Neural progenitor cell (in vitro differentiated cells): ENCODE data around the gene PTPRN2. TPM values are rescaled to one million over a fixed set of nuclear protein-coding genes. Genes with fewer than 3 reads are reported as not detected.

ENCODE experiments used
- DNase-seq: peaks from one replicate; pipeline ENCODE4 v3.0.0-alpha.2; 2016; ENCODE audit warnings: low spot score
- H2AFZ ChIP-seq: fragments of 200-600 bp; sonication (generic); replicated peaks from 2 replicates; pipeline ENCODE4 v1.6.1; 2016; ENCODE audit warnings: antibody characterized with exemption
- H3F3A ChIP-seq: fragments of 200-600 bp; sonication (generic); 2 replicates; pipeline ENCODE4 v1.6.1; 2016; ENCODE audit warnings: antibody characterized with exemption, low read depth
- H3K27ac ChIP-seq: fragments of 200-600 bp; sonication (generic); 2 replicates; pipeline ENCODE4 v1.5.1; 2016; ENCODE audit warnings: mild to moderate bottlenecking
- H3K27me3 ChIP-seq: fragments of 200-600 bp; sonication (generic); 2 replicates; pipeline ENCODE4 v1.6.1; 2016; ENCODE audit warnings: mild to moderate bottlenecking, moderate library complexity
- H3K36me3 ChIP-seq: fragments of 200-600 bp; sonication (generic); 2 replicates; pipeline ENCODE4 v1.5.1; 2016
- H3K4me1 ChIP-seq: fragments of 200-600 bp; sonication (generic); 2 replicates; pipeline ENCODE4 v1.6.1; 2016; ENCODE audit warnings: mixed run types
- H3K4me2 ChIP-seq: fragments of 200-600 bp; sonication (generic); 2 replicates; pipeline ENCODE4 v1.6.1; 2016
- H3K4me3 ChIP-seq: fragments of 200-600 bp; sonication (generic); 2 replicates; pipeline ENCODE4 v1.5.1; 2016
- H3K79me2 ChIP-seq: fragments of 200-600 bp; sonication (generic); 2 replicates; pipeline ENCODE4 v1.6.1; 2016; ENCODE audit warnings: low read depth
- H3K9ac ChIP-seq: fragments of 200-600 bp; sonication (generic); 2 replicates; pipeline ENCODE4 v1.6.1; 2016
- H3K9me3 ChIP-seq: fragments of 200-600 bp; sonication (generic); 2 replicates; pipeline ENCODE4 v1.5.1; 2016; ENCODE audit warnings: low read depth
- H4K20me1 ChIP-seq: fragments of 200-600 bp; sonication (generic); 2 replicates; pipeline ENCODE4 v1.6.1; 2016; ENCODE audit warnings: low read depth
- H3K27ac Mint-ChIP-seq: 3 replicates; pipeline ENCODE4 v1.8.0; 2021; ENCODE audit warnings: mixed read lengths
- H3K27me3 Mint-ChIP-seq: 2 replicates; pipeline ENCODE4 v1.8.0; 2022; ENCODE audit warnings: low read depth, mild to moderate bottlenecking, inconsistent platforms, moderate library complexity, mixed read lengths; ENCODE audit not compliant: insufficient read depth
- H3K36me3 Mint-ChIP-seq: 3 replicates; pipeline ENCODE4 v1.8.0; 2021; ENCODE audit warnings: mixed read lengths
- H3K4me1 Mint-ChIP-seq: 3 replicates; pipeline ENCODE4 v1.8.0; 2021; ENCODE audit warnings: mixed read lengths
- H3K4me3 Mint-ChIP-seq: 3 replicates; pipeline ENCODE4 v1.8.0; 2021; ENCODE audit warnings: mild to moderate bottlenecking, moderate library complexity, mixed read lengths
- H3K9me3 Mint-ChIP-seq: 3 replicates; pipeline ENCODE4 v1.8.0; 2020; ENCODE audit warnings: mixed read lengths
- EZH2 ChIP-seq: fragments of 200-600 bp; sonication (generic); IDR thresholded peaks from 2 replicates; pipeline ENCODE4 v1.6.1; 2017; ENCODE audit warnings: antibody characterized with exemption, mild to moderate bottlenecking, moderate library complexity
- EZH2phosphoT487 ChIP-seq: fragments of 200-600 bp; sonication (generic); IDR thresholded peaks from 2 replicates; pipeline ENCODE4 v1.6.1; 2017; ENCODE audit warnings: antibody characterized with exemption
- total RNA-seq: library from RNA; depleted of rRNA; stranded (reverse); fragments of >200 nt; gene quantifications from 2 replicates; pipeline ENCODE4 v1.2.3, GENCODE V29; 2015; ENCODE audit warnings: low replicate concordance
- TF ChIP-seq, protein P1 (sequence below): fragments of 200-600 bp; sonication (generic); IDR thresholded peaks from 2 replicates; pipeline ENCODE4 v1.5.1; 2017; ENCODE audit warnings: antibody characterized with exemption, mild to moderate bottlenecking

The PTPRN2 gene
- total RNA-seq, 1 donor from 2014 or later: 3.0 TPM

DNA sequence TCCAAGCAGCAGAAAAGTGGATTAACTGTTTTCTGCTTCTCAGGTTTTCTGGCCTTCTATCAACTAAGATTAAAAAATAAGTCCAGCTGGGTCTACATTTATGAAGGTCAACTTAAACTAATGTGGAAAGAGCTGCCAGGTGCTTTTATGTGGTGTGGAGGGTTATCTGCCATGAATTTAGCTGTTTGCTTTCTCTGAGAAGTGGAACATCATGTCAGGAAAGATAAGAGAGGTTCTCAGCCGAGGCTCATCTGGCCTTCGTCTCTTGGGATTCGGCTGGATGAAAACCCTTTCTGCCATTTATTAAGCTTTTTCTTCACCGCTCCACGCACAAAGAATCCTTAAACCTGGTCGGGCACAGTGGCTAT is 5.5 kb downstream of the PTPRN2 start:
- Mint-ChIP-seq H3K27me3 (peaks cover 29% of the 10 kb centered on the region), H3K36me3 (no peaks in the 10 kb centered on the region), H3K9me3 (peaks cover 18% of the 10 kb centered on the region), H3K27ac (no peak overlapping the region), H3K4me1 (peaks cover 3% of the 10 kb centered on the region), H3K4me3 (no peak overlapping the region)
- H3K9ac ChIP-seq: no peak overlapping the region
- TF ChIP-seq, protein P1, sequence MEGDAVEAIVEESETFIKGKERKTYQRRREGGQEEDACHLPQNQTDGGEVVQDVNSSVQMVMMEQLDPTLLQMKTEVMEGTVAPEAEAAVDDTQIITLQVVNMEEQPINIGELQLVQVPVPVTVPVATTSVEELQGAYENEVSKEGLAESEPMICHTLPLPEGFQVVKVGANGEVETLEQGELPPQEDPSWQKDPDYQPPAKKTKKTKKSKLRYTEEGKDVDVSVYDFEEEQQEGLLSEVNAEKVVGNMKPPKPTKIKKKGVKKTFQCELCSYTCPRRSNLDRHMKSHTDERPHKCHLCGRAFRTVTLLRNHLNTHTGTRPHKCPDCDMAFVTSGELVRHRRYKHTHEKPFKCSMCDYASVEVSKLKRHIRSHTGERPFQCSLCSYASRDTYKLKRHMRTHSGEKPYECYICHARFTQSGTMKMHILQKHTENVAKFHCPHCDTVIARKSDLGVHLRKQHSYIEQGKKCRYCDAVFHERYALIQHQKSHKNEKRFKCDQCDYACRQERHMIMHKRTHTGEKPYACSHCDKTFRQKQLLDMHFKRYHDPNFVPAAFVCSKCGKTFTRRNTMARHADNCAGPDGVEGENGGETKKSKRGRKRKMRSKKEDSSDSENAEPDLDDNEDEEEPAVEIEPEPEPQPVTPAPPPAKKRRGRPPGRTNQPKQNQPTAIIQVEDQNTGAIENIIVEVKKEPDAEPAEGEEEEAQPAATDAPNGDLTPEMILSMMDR: no peak
- TF ChIP-seq EZH2phosphoT487 (no peak), EZH2 (no peak)
- no peaks in the 10 kb centered on the region for H3K9me3 ChIP-seq
- no peak overlapping the region for H3K4me3 ChIP-seq
- H3K36me3 ChIP-seq: no peaks in the 10 kb centered on the region
- H3F3A ChIP-seq: peaks cover 6% of the 10 kb centered on the region
- H3K4me1 ChIP-seq: peaks cover 11% of the 10 kb centered on the region
- peaks cover 14% of the 10 kb centered on the region for H4K20me1 ChIP-seq
- no peak overlapping the region for H2AFZ ChIP-seq
- H3K4me2 ChIP-seq: no peak overlapping the region
- DNase-seq: no peak
- H3K27me3 ChIP-seq: peaks cover 35% of the 10 kb centered on the region
- H3K27ac ChIP-seq: no peak overlapping the region
- no peaks in the 10 kb centered on the region for H3K79me2 ChIP-seq

DNA sequence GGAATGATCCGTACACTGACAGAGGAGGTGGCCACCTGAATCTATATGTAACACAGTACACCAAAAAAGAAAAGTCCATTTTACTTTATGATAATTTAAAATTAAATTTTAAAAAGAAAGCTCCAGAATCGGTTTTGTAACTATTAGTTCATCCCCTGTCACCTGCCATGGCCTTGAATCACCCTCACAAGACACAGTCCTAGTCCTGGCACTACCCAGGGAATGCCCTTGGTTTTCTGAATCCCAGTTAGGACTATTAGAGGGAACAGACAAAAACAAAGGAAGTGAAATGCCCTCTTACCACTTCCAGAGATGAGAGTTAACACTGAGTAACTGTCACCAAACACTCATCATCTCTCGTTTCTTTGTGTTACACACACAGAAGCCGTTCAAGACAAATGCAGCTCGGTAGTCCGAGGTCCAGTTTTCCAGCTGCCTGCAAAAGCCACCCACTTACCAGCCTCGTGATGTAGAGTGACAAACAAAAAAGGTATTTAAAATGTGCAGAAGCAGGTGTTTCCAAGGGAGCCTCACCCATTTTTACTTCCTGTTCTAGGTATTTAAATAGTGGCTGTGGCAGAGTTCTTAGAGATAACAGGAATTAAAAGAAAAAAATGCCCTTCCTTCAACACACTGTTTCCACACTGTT is 6.1 kb downstream of the PTPRN2 start:
- no peaks in the 10 kb centered on the region for H3K36me3 Mint-ChIP-seq
- H3K27ac ChIP-seq: no peak overlapping the region
- peaks cover 18% of the 10 kb centered on the region for H3K9me3 Mint-ChIP-seq
- H3K4me1 ChIP-seq: peaks cover 8% of the 10 kb centered on the region
- no peak for DNase-seq
- peaks cover 11% of the 10 kb centered on the region for H4K20me1 ChIP-seq
- no peaks in the 10 kb centered on the region for H3K79me2 ChIP-seq
- no peak overlapping the region for H3K9ac ChIP-seq
- TF ChIP-seq EZH2 (no peak), EZH2phosphoT487 (no peak)
- TF ChIP-seq, protein P1: no peak
- no peak overlapping the region for H2AFZ ChIP-seq
- H3F3A ChIP-seq: peaks cover 5% of the 10 kb centered on the region
- H3K27me3 Mint-ChIP-seq: peaks cover 29% of the 10 kb centered on the region
- H3K4me3 Mint-ChIP-seq: no peak overlapping the region
- H3K9me3 ChIP-seq: no peaks in the 10 kb centered on the region
- no peak overlapping the region for H3K27ac Mint-ChIP-seq
- no peaks in the 10 kb centered on the region for H3K36me3 ChIP-seq
- peaks cover 30% of the 10 kb centered on the region for H3K27me3 ChIP-seq
- peaks cover 3% of the 10 kb centered on the region for H3K4me1 Mint-ChIP-seq
- no peak overlapping the region for H3K4me3 ChIP-seq
- no peak overlapping the region for H3K4me2 ChIP-seq

DNA sequence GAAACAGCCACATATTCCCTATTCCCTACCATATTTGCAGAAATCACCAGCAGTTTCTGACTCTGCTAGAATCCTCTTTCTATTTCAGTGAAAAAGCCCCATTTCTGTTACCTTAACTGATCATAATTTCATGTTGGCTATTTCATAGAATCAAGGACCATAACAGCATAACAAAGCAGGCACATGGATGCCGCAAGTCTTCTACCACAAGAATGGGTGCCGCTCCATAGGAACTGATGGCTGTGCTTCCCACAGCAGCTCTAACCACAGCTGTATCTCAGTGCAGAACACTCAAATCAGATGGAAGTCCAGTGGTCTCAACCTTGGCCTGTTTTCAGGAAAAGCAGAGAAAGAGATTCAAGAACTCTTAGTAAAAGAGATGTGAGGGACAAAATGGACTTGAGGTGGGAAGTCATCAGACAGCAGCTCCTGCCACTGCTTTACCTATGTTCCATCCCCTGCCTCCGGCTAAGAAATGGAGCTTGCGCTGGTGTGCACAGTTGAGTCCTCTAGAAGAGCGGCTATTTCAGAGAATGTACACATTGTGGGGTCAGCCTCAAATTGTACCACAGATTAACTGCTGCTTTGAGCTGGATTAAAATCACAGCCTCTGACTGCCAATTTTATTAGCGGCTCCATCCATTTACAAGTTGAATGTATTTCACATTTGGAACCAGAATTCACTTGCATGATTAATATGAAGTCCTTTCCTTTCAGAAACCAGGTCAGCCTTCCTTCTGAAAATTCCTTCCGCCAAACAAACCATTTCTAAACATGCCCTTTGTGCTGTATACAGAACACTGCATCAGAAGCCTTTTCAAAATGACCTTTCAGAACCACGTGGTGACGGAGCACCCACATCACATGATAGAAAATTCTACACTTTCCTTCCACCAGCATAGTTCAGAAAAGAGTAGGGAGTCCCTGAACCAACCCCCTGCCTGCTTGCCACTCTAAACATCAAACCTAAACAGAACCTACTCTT is 7.7 kb downstream of the PTPRN2 start:
- H3K4me3 ChIP-seq: no peak overlapping the region
- no peak overlapping the region for H3K4me3 Mint-ChIP-seq
- H3K36me3 Mint-ChIP-seq: no peaks in the 10 kb centered on the region
- DNase-seq: no peak
- peaks cover 18% of the 10 kb centered on the region for H3K9me3 Mint-ChIP-seq
- no peak overlapping the region for H3K4me2 ChIP-seq
- H3K27me3 ChIP-seq: peaks cover 14% of the 10 kb centered on the region
- no peak overlapping the region for H3K27ac Mint-ChIP-seq
- H3K9ac ChIP-seq: no peak overlapping the region
- H3F3A ChIP-seq: no peaks in the 10 kb centered on the region
- no peaks in the 10 kb centered on the region for H3K9me3 ChIP-seq
- H3K79me2 ChIP-seq: no peaks in the 10 kb centered on the region
- peaks cover 16% of the 10 kb centered on the region for H3K27me3 Mint-ChIP-seq
- H2AFZ ChIP-seq: no peak overlapping the region
- H3K4me1 Mint-ChIP-seq: no peaks in the 10 kb centered on the region
- H3K36me3 ChIP-seq: no peaks in the 10 kb centered on the region
- H3K27ac ChIP-seq: no peak overlapping the region
- H3K4me1 ChIP-seq: peaks cover 6% of the 10 kb centered on the region
- TF ChIP-seq EZH2phosphoT487: no peak
- no peak for TF ChIP-seq EZH2
- TF ChIP-seq, protein P1: no peak
- peaks cover 6% of the 10 kb centered on the region for H4K20me1 ChIP-seq
